ENCODE measurements around the gene AGPAT2.

AGPAT2 gene

GRCh38 chr9:136655536-136656182 is 31.6 kb downstream of the AGPAT2 start:
- no peak for DNase-seq (ENCODE audit: low read depth)
- H3K4me3 ChIP-seq (ENCODE audit: low read depth, low read length): no peak overlapping the region
- no peak for TF ChIP-seq CTCF (IDR thresholded peaks at IDR 0.05; ENCODE audit: low read depth, low read length, missing control alignments)

GRCh38 chr9:136654820-136655535 is 32.3 kb downstream of the AGPAT2 start:
- DNase-seq (ENCODE audit: low read depth): no peak
- no peak for TF ChIP-seq CTCF (IDR thresholded peaks at IDR 0.05; ENCODE audit: low read depth, low read length, missing control alignments)
- no peak overlapping the region for H3K4me3 ChIP-seq (ENCODE audit: low read depth, low read length)

- TF ChIP-seq CTCF (IDR thresholded peaks at IDR 0.05; ENCODE audit: low read depth, low read length, missing control alignments): no peak
- H3K4me3 ChIP-seq (ENCODE audit: low read depth, low read length): no peak overlapping the region
- DNase-seq (ENCODE audit: low read depth): no peak
These were observed 33.8 kb downstream of the AGPAT2 start for GRCh38 chr9:136653323-136654079.

- DNase-seq (ENCODE audit: low read depth): no peak
- no peak overlapping the region for H3K4me3 ChIP-seq (ENCODE audit: low read depth, low read length)
- no peak for TF ChIP-seq CTCF (IDR thresholded peaks at IDR 0.05; ENCODE audit: low read depth, low read length, missing control alignments)
These were observed 35.4 kb downstream of the AGPAT2 start for GRCh38 chr9:136651860-136652259.

- no peak for DNase-seq (ENCODE audit: low read depth)
- TF ChIP-seq CTCF (IDR thresholded peaks at IDR 0.05; ENCODE audit: low read depth, low read length, missing control alignments): no peak
- no peak overlapping the region for H3K4me3 ChIP-seq (ENCODE audit: low read depth, low read length)
These were observed 36.6 kb downstream of the AGPAT2 start for GRCh38 chr9:136650648-136651047.

GRCh38 chr9:136650021-136650420 is 37.2 kb downstream of the AGPAT2 start:
- no peak for DNase-seq (ENCODE audit: low read depth)
- TF ChIP-seq CTCF (IDR thresholded peaks at IDR 0.05; ENCODE audit: low read depth, low read length, missing control alignments): no peak

More at GRCh38 chr9:136650021-136650420, 37.2 kb downstream of the AGPAT2 start:
- H3K4me3 ChIP-seq (ENCODE audit: low read depth, low read length): no peak overlapping the region
